ENCODE data around the gene DPP6.

- TF ChIP-seq POLR2A (IDR thresholded peaks at IDR 0.05) (no peak), CTCF (IDR thresholded peaks at IDR 0.05) (no peak)
Observed at GRCh38 chr7:154915600-154915999, 863.4 kb downstream of the DPP6 start.
